ENCODE measurements around the gene ABI3. TPM values are rescaled to one million over a fixed set of nuclear protein-coding genes. Genes with fewer than 3 reads are reported as not detected.

ABI3 gene
- total RNA-seq, 2 donors from 2014 or later, result 3.0 to 9.0 TPM

DNA sequence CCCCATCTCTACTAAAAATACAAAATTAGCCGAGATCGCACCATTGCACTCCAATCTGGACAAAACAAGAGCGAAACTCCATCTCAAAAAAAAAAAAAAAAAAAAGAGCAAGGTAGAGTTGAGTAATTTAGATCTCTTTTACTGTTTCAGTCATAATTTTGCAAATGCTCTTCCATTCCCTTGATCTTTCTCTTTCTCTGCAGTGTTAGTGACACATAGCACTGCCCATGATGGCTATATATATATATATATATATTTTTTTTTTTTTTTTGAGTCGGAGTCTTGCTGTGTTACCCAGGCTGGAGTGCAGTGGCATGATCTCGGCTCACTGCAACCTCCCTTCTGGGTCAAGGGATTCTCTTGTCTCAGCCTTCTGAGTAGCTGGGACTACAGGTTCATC lies 32.3 kb downstream of the ABI3 start:
- no peaks in the 10 kb centered on the region for H3K4me1 ChIP-seq (replicated peaks)
- H3K27me3 ChIP-seq (replicated peaks; ENCODE audit: insufficient read depth), result no peaks in the 10 kb centered on the region
- H3K4me3 ChIP-seq, result no peak overlapping the region
- WGBS, result 92% methylated on average over 5 of the region's 5 CpGs
- no peak overlapping the region for H3K27ac ChIP-seq
- TF ChIP-seq POLR2AphosphoS5 (IDR thresholded peaks at IDR 0.05) (no peak), POLR2A (IDR thresholded peaks at IDR 0.05) (no peak)
- TF ChIP-seq, protein P1, sequence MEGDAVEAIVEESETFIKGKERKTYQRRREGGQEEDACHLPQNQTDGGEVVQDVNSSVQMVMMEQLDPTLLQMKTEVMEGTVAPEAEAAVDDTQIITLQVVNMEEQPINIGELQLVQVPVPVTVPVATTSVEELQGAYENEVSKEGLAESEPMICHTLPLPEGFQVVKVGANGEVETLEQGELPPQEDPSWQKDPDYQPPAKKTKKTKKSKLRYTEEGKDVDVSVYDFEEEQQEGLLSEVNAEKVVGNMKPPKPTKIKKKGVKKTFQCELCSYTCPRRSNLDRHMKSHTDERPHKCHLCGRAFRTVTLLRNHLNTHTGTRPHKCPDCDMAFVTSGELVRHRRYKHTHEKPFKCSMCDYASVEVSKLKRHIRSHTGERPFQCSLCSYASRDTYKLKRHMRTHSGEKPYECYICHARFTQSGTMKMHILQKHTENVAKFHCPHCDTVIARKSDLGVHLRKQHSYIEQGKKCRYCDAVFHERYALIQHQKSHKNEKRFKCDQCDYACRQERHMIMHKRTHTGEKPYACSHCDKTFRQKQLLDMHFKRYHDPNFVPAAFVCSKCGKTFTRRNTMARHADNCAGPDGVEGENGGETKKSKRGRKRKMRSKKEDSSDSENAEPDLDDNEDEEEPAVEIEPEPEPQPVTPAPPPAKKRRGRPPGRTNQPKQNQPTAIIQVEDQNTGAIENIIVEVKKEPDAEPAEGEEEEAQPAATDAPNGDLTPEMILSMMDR (IDR thresholded peaks at IDR 0.05), result no peak
- no peaks in the 10 kb centered on the region for H3K36me3 ChIP-seq
- H3K9me3 ChIP-seq, result no peaks in the 10 kb centered on the region
- DNase-seq (ENCODE audit: low spot score), result no peak
- intact Hi-C loops (cut with DNase I), result no loop called here

DNA sequence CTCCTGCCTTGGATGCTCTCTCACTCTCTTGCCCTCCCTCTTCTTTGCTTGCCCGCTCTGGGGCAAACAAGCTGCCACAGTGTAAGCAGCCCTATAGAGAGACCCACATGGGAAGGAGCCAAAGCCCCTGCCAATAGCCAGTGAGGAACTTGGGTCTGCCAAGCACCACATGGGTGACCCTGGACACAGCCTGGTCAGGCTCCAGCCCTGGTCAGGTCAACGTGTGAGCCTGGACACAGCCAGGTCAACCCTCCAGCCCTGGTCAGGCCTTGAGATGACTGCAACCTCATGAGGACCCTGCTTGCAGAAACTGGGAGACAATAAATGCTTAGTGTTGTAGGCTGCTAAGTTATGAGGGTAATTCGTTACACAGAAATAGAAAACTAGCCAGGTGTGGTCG lies 34.3 kb downstream of the ABI3 start:
- H3K9me3 ChIP-seq, result no peaks in the 10 kb centered on the region
- WGBS, result 85% methylated on average over 4 of the region's 4 CpGs
- H3K4me3 ChIP-seq, result no peak overlapping the region
- no peaks in the 10 kb centered on the region for H3K36me3 ChIP-seq
- H3K4me1 ChIP-seq (replicated peaks), result no peaks in the 10 kb centered on the region
- no peak overlapping the region for H3K27ac ChIP-seq
- H3K27me3 ChIP-seq (replicated peaks; ENCODE audit: insufficient read depth), result no peaks in the 10 kb centered on the region
- intact Hi-C loops (cut with DNase I), result no loop called here
- TF ChIP-seq POLR2AphosphoS5 (IDR thresholded peaks at IDR 0.05) (no peak), POLR2A (IDR thresholded peaks at IDR 0.05) (no peak)
- TF ChIP-seq, protein P1 (IDR thresholded peaks at IDR 0.05), result no peak
- no peak for DNase-seq (ENCODE audit: low spot score)

GRCh38 chr17:49247944-49248343 lies 37.4 kb downstream of the ABI3 start:
- DNase-seq (ENCODE audit: low spot score), result no peak
- Histone ChIP-seq H3K4me3 (no peak overlapping the region), H3K4me1 (replicated peaks) (no peaks in the 10 kb centered on the region), H3K9me3 (no peaks in the 10 kb centered on the region), H3K27ac (no peak overlapping the region), H3K36me3 (no peaks in the 10 kb centered on the region), H3K27me3 (replicated peaks; ENCODE audit: insufficient read depth) (no peaks in the 10 kb centered on the region)
- intact Hi-C loops (cut with DNase I), result no loop called here
- TF ChIP-seq POLR2A (IDR thresholded peaks at IDR 0.05), result no peak
- TF ChIP-seq, protein P1 (IDR thresholded peaks at IDR 0.05), result no peak
- no peak for TF ChIP-seq POLR2AphosphoS5 (IDR thresholded peaks at IDR 0.05)
- WGBS, result 90% methylated on average over 7 of the region's 7 CpGs

DNA sequence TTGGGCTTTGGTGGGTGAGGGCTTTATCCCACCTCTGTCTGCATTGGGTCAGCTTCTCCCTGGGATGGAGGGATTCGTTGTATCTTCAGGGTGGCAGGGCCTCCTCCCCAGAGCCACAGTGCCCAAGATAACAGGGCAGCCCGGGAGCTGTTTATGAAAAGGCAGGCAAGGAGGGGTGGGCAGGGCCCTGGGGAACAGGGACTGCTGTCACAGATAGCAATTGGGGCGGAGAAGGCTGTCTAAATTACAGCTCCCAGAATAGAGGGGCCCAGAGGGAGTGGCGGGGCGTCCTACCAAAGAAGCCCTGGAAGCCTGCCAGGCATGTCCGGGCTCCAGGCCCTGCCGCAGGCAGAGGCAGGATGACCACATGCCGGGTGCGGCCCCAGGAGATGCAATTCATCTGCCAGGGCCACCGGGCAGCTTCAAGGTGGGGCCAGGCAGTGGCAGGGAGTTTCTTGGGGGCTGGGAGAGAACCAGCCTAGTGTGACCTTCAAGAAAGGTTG lies 38.8 kb downstream of the ABI3 start:
- Histone ChIP-seq H3K4me3 (no peak overlapping the region), H3K4me1 (replicated peaks) (no peaks in the 10 kb centered on the region), H3K27ac (no peak overlapping the region), H3K36me3 (no peaks in the 10 kb centered on the region), H3K9me3 (no peaks in the 10 kb centered on the region), H3K27me3 (replicated peaks; ENCODE audit: insufficient read depth) (no peaks in the 10 kb centered on the region)
- TF ChIP-seq, protein P1 (IDR thresholded peaks at IDR 0.05), result no peak
- no peak for TF ChIP-seq POLR2A (IDR thresholded peaks at IDR 0.05)
- TF ChIP-seq POLR2AphosphoS5 (IDR thresholded peaks at IDR 0.05), result no peak
- WGBS, result 15% methylated on average over 10 of the region's 10 CpGs
- DNase-seq (ENCODE audit: low spot score), result no peak
- intact Hi-C loops (cut with DNase I), result no loop called here

GRCh38 chr17:49249890-49250522 lies 39.5 kb downstream of the ABI3 start:
- no peak for DNase-seq (ENCODE audit: low spot score)

More at GRCh38 chr17:49249890-49250522, 39.5 kb downstream of the ABI3 start:
- Histone ChIP-seq H3K4me1 (replicated peaks) (no peaks in the 10 kb centered on the region), H3K27ac (no peak overlapping the region), H3K27me3 (replicated peaks; ENCODE audit: insufficient read depth) (no peaks in the 10 kb centered on the region), H3K9me3 (no peaks in the 10 kb centered on the region), H3K36me3 (no peaks in the 10 kb centered on the region), H3K4me3 (no peak overlapping the region)
- TF ChIP-seq, protein P1 (IDR thresholded peaks at IDR 0.05), result no peak
- TF ChIP-seq POLR2AphosphoS5 (IDR thresholded peaks at IDR 0.05) (no peak), POLR2A (IDR thresholded peaks at IDR 0.05) (no peak)
- intact Hi-C loops (cut with DNase I), result no loop called here
- WGBS, result 88% methylated on average over 12 of the region's 12 CpGs
